Measurements from ENCODE around the gene SLF2.

SLF2 gene

GRCh38 chr10:100978901-100979195 lies 66.1 kb downstream of the SLF2 start:
- no peak for TF ChIP-seq TAF1 (IDR thresholded peaks at IDR 0.05; ENCODE audit: low read depth)

- TF ChIP-seq ZBTB7A (IDR thresholded peaks at IDR 0.05; ENCODE audit: low read depth) (no peak), TEAD4 (IDR thresholded peaks at IDR 0.05) (no peak), NFIC (IDR thresholded peaks at IDR 0.05) (no peak), RAD21 (IDR thresholded peaks at IDR 0.05; ENCODE audit: low read depth) (no peak), EP300 (IDR thresholded peaks at IDR 0.05; ENCODE audit: borderline replicate concordance) (no peak), TCF12 (IDR thresholded peaks at IDR 0.05; ENCODE audit: low read depth) (no peak), YY1 (IDR thresholded peaks at IDR 0.05; ENCODE audit: low read depth) (no peak), FOXM1 (IDR thresholded peaks at IDR 0.05; ENCODE audit: borderline replicate concordance, low read depth) (no peak), TAF1 (IDR thresholded peaks at IDR 0.05; ENCODE audit: low read depth) (no peak), CEBPB (IDR thresholded peaks at IDR 0.05) (no peak), EGR1 (IDR thresholded peaks at IDR 0.05) (no peak), CREB1 (IDR thresholded peaks at IDR 0.05; ENCODE audit: low read depth) (no peak)
- TF ChIP-seq, protein P1, sequence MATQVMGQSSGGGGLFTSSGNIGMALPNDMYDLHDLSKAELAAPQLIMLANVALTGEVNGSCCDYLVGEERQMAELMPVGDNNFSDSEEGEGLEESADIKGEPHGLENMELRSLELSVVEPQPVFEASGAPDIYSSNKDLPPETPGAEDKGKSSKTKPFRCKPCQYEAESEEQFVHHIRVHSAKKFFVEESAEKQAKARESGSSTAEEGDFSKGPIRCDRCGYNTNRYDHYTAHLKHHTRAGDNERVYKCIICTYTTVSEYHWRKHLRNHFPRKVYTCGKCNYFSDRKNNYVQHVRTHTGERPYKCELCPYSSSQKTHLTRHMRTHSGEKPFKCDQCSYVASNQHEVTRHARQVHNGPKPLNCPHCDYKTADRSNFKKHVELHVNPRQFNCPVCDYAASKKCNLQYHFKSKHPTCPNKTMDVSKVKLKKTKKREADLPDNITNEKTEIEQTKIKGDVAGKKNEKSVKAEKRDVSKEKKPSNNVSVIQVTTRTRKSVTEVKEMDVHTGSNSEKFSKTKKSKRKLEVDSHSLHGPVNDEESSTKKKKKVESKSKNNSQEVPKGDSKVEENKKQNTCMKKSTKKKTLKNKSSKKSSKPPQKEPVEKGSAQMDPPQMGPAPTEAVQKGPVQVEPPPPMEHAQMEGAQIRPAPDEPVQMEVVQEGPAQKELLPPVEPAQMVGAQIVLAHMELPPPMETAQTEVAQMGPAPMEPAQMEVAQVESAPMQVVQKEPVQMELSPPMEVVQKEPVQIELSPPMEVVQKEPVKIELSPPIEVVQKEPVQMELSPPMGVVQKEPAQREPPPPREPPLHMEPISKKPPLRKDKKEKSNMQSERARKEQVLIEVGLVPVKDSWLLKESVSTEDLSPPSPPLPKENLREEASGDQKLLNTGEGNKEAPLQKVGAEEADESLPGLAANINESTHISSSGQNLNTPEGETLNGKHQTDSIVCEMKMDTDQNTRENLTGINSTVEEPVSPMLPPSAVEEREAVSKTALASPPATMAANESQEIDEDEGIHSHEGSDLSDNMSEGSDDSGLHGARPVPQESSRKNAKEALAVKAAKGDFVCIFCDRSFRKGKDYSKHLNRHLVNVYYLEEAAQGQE (IDR thresholded peaks at IDR 0.05; ENCODE audit: low read depth) = no peak
- TF ChIP-seq, protein P2, sequence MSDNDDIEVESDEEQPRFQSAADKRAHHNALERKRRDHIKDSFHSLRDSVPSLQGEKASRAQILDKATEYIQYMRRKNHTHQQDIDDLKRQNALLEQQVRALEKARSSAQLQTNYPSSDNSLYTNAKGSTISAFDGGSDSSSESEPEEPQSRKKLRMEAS (IDR thresholded peaks at IDR 0.05) = no peak
- TF ChIP-seq, protein P3, sequence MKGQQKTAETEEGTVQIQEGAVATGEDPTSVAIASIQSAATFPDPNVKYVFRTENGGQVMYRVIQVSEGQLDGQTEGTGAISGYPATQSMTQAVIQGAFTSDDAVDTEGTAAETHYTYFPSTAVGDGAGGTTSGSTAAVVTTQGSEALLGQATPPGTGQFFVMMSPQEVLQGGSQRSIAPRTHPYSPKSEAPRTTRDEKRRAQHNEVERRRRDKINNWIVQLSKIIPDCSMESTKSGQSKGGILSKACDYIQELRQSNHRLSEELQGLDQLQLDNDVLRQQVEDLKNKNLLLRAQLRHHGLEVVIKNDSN (IDR thresholded peaks at IDR 0.05) = no peak
Measured at GRCh38 chr10:100979791-100980272, 67.1 kb downstream of the SLF2 start.

DNA sequence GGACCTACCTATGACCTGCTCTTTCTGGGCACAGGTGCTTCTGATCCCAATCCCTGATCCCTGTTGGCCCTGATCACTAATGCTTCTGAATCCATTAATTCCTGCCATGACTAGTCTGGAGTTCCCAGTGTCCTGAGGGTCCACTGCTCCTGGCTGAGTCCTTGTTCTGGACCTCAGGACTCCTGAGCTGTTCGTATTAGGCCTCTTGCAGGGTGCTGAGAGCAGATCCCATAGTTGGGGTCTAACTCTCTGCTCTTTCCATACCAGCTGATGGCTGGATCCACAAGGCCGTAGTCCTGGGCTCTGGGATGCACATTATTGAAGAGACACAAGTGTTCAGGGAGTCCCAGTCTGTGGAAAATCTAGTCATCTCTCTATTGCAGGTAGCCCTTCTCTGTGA lies 67.5 kb downstream of the SLF2 start:
- no peak for TF ChIP-seq CREB1 (IDR thresholded peaks at IDR 0.05; ENCODE audit: low read depth)
- TF ChIP-seq RAD21 (IDR thresholded peaks at IDR 0.05; ENCODE audit: low read depth) = no peak
- TF ChIP-seq TAF1 (IDR thresholded peaks at IDR 0.05; ENCODE audit: low read depth) = no peak
- no peak for TF ChIP-seq CEBPB (IDR thresholded peaks at IDR 0.05)
- TF ChIP-seq, protein P1 (IDR thresholded peaks at IDR 0.05; ENCODE audit: low read depth) = no peak
- no peak for TF ChIP-seq TCF12 (IDR thresholded peaks at IDR 0.05; ENCODE audit: low read depth)
- TF ChIP-seq, protein P2 (IDR thresholded peaks at IDR 0.05) = no peak
- no peak for TF ChIP-seq ZBTB7A (IDR thresholded peaks at IDR 0.05; ENCODE audit: low read depth)
- TF ChIP-seq EP300 (IDR thresholded peaks at IDR 0.05; ENCODE audit: borderline replicate concordance) = no peak
- TF ChIP-seq, protein P3 (IDR thresholded peaks at IDR 0.05) = no peak
- TF ChIP-seq TEAD4 (IDR thresholded peaks at IDR 0.05) = no peak
- TF ChIP-seq NFIC (IDR thresholded peaks at IDR 0.05) = no peak

GRCh38 chr10:100980711-100981110 lies 67.9 kb downstream of the SLF2 start:
- TF ChIP-seq EGR1 (IDR thresholded peaks at IDR 0.05) (no peak), EP300 (IDR thresholded peaks at IDR 0.05; ENCODE audit: borderline replicate concordance) (no peak), TCF12 (IDR thresholded peaks at IDR 0.05; ENCODE audit: low read depth) (no peak), CREB1 (IDR thresholded peaks at IDR 0.05; ENCODE audit: low read depth) (no peak), TEAD4 (IDR thresholded peaks at IDR 0.05) (no peak), TAF1 (IDR thresholded peaks at IDR 0.05; ENCODE audit: low read depth) (no peak), CEBPB (IDR thresholded peaks at IDR 0.05) (no peak), NFIC (IDR thresholded peaks at IDR 0.05) (no peak), YY1 (IDR thresholded peaks at IDR 0.05; ENCODE audit: low read depth) (no peak), ZBTB7A (IDR thresholded peaks at IDR 0.05; ENCODE audit: low read depth) (no peak)
- TF ChIP-seq, protein P2 (IDR thresholded peaks at IDR 0.05) = no peak

GRCh38 chr10:100981178-100981772 lies 68.5 kb downstream of the SLF2 start:
- TF ChIP-seq CREB1 (IDR thresholded peaks at IDR 0.05; ENCODE audit: low read depth) = no peak
- TF ChIP-seq NFIC (IDR thresholded peaks at IDR 0.05) = no peak
- no peak for TF ChIP-seq ZBTB7A (IDR thresholded peaks at IDR 0.05; ENCODE audit: low read depth)
- TF ChIP-seq, protein P3 (IDR thresholded peaks at IDR 0.05) = no peak
- no peak for TF ChIP-seq RAD21 (IDR thresholded peaks at IDR 0.05; ENCODE audit: low read depth)
- TF ChIP-seq EGR1 (IDR thresholded peaks at IDR 0.05) = no peak
- no peak for TF ChIP-seq CEBPB (IDR thresholded peaks at IDR 0.05)
- TF ChIP-seq, protein P1 (IDR thresholded peaks at IDR 0.05; ENCODE audit: low read depth) = no peak
- no peak for TF ChIP-seq TEAD4 (IDR thresholded peaks at IDR 0.05)
